ENCODE data around the gene HBD. TPM values are rescaled to one million over a fixed set of nuclear protein-coding genes. Genes with fewer than 3 reads are reported as not detected.

Gene HBD
- total RNA-seq, 1 experiment from 2014 or later = not detected

DNA sequence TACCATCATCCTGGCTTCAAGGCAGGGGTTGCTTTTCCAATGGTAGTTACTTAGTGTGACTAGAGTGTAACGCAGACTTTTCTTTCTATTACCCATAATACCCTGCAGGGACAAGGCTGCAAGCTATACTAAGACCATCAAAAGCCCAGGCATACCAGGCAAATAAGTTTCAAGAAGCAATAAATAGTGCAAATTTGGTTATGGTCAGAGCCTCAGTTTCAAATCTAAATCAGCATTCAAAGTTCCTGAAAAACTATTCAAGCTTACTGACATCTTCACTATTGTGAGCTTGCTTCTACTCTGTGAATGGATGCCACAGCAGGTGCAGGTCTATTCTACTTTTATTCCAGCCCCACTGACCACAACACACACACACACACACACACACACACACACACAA is 4.9 kb downstream of the HBD start:
- no TSS peak for BruUV-seq (replicated peaks)
- H3K4me3 ChIP-seq (ENCODE audit: low read depth in 2 of 2, low read length in 2 of 2) = no peak overlapping the region
- intact Hi-C loops (cut with micrococcal nuclease; ENCODE audit: unreplicated experiment) (no loop called here), in situ Hi-C loops (cut with HindIII; ENCODE audit: low pct_unique_long_range_greater_than_20kb, low sequenced_read_pairs) (no loop called here)
- TF ChIP-seq, protein P1, sequence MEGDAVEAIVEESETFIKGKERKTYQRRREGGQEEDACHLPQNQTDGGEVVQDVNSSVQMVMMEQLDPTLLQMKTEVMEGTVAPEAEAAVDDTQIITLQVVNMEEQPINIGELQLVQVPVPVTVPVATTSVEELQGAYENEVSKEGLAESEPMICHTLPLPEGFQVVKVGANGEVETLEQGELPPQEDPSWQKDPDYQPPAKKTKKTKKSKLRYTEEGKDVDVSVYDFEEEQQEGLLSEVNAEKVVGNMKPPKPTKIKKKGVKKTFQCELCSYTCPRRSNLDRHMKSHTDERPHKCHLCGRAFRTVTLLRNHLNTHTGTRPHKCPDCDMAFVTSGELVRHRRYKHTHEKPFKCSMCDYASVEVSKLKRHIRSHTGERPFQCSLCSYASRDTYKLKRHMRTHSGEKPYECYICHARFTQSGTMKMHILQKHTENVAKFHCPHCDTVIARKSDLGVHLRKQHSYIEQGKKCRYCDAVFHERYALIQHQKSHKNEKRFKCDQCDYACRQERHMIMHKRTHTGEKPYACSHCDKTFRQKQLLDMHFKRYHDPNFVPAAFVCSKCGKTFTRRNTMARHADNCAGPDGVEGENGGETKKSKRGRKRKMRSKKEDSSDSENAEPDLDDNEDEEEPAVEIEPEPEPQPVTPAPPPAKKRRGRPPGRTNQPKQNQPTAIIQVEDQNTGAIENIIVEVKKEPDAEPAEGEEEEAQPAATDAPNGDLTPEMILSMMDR (IDR thresholded peaks at IDR 0.05) = no peak
- TF ChIP-seq SIN3A (IDR thresholded peaks at IDR 0.05; ENCODE audit: borderline replicate concordance, insufficient read depth, low read depth, low read length) (no peak), POLR2AphosphoS5 (IDR thresholded peaks at IDR 0.05; ENCODE audit: low read depth, low read length) (no peak), TCF7L2 (IDR thresholded peaks at IDR 0.05; ENCODE audit: low read depth, low read length) (no peak)
- TF ChIP-seq, protein P2, sequence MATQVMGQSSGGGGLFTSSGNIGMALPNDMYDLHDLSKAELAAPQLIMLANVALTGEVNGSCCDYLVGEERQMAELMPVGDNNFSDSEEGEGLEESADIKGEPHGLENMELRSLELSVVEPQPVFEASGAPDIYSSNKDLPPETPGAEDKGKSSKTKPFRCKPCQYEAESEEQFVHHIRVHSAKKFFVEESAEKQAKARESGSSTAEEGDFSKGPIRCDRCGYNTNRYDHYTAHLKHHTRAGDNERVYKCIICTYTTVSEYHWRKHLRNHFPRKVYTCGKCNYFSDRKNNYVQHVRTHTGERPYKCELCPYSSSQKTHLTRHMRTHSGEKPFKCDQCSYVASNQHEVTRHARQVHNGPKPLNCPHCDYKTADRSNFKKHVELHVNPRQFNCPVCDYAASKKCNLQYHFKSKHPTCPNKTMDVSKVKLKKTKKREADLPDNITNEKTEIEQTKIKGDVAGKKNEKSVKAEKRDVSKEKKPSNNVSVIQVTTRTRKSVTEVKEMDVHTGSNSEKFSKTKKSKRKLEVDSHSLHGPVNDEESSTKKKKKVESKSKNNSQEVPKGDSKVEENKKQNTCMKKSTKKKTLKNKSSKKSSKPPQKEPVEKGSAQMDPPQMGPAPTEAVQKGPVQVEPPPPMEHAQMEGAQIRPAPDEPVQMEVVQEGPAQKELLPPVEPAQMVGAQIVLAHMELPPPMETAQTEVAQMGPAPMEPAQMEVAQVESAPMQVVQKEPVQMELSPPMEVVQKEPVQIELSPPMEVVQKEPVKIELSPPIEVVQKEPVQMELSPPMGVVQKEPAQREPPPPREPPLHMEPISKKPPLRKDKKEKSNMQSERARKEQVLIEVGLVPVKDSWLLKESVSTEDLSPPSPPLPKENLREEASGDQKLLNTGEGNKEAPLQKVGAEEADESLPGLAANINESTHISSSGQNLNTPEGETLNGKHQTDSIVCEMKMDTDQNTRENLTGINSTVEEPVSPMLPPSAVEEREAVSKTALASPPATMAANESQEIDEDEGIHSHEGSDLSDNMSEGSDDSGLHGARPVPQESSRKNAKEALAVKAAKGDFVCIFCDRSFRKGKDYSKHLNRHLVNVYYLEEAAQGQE (IDR thresholded peaks at IDR 0.05; ENCODE audit: insufficient read depth in 1 of 2, low read depth in 2 of 2, low read length in 1 of 2) = no peak
- ChIA-PET POLR2A (no interaction called here), CTCF (no interaction called here)
- no peak for ATAC-seq
- no peaks in the 10 kb centered on the region for H3K9me3 ChIP-seq (ENCODE audit: control insufficient read depth, insufficient read depth, low read depth, low read length)
- no peak for DNase-seq (ENCODE audit: low read depth, low spot score)
- H3K27ac ChIP-seq (ENCODE audit: low read length) = no peak overlapping the region
- H3K27me3 ChIP-seq (ENCODE audit: control insufficient read depth, insufficient read depth, low read length) = no peaks in the 10 kb centered on the region
- no peaks in the 10 kb centered on the region for H3K36me3 ChIP-seq (ENCODE audit: control insufficient read depth, insufficient read depth, low read length)
- H3K4me1 ChIP-seq (ENCODE audit: control insufficient read depth, insufficient read depth, low read length) = no peaks in the 10 kb centered on the region

DNA sequence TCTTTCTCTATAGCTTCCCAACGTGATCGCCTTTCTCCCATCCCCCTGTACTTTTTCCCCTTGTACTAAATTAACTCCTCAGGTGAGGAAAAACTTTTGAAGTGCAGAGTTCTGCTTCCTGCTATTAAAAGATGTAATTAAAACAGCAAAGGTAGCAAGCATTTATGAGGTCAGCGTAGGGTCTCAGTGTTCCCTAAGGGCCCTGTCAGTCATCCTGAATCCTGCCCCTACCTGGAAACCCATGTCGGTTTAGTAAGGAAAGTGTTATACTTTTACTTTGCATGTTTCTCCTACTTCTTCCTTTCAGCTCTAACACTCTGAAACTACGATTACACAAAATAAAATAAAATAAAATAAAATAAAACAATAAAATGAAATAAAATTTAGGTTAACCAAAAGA is 6.2 kb downstream of the HBD start:
- BruUV-seq (replicated peaks) = no TSS peak
- ChIA-PET CTCF (no interaction called here), POLR2A (no interaction called here)
- no peaks in the 10 kb centered on the region for H3K9me3 ChIP-seq (ENCODE audit: control insufficient read depth, insufficient read depth, low read depth, low read length)
- intact Hi-C loops (cut with micrococcal nuclease; ENCODE audit: unreplicated experiment) (no loop called here), in situ Hi-C loops (cut with HindIII; ENCODE audit: low pct_unique_long_range_greater_than_20kb, low sequenced_read_pairs) (no loop called here)
- no peaks in the 10 kb centered on the region for H3K36me3 ChIP-seq (ENCODE audit: control insufficient read depth, insufficient read depth, low read length)
- H3K27ac ChIP-seq (ENCODE audit: low read length) = no peak overlapping the region
- DNase-seq (ENCODE audit: low read depth, low spot score) (no peak), ATAC-seq (no peak)
- H3K27me3 ChIP-seq (ENCODE audit: control insufficient read depth, insufficient read depth, low read length) = no peaks in the 10 kb centered on the region
- H3K4me3 ChIP-seq (ENCODE audit: low read depth in 2 of 2, low read length in 2 of 2) = no peak overlapping the region
- no peaks in the 10 kb centered on the region for H3K4me1 ChIP-seq (ENCODE audit: control insufficient read depth, insufficient read depth, low read length)
- TF ChIP-seq TCF7L2 (IDR thresholded peaks at IDR 0.05; ENCODE audit: low read depth, low read length) (no peak), POLR2AphosphoS5 (IDR thresholded peaks at IDR 0.05; ENCODE audit: low read depth, low read length) (no peak), SIN3A (IDR thresholded peaks at IDR 0.05; ENCODE audit: borderline replicate concordance, insufficient read depth, low read depth, low read length) (no peak)
- TF ChIP-seq, protein P1 (IDR thresholded peaks at IDR 0.05) = no peak
- TF ChIP-seq, protein P2 (IDR thresholded peaks at IDR 0.05; ENCODE audit: insufficient read depth in 1 of 2, low read depth in 2 of 2, low read length in 1 of 2) = no peak
